ENCODE data around the gene TRAK2. TPM values are rescaled to one million over a fixed set of nuclear protein-coding genes. Genes with fewer than 3 reads are reported as not detected.
"Not testable (repeated sequence)": the region's sequence is repeated elsewhere in the genome, so short reads cannot be mapped to it uniquely, and the experiment has no call there.

TRAK2 gene
- total RNA-seq, 1 experiment from 2014 or later, result 11.5 TPM

- TF ChIP-seq CTCF (IDR thresholded peaks at IDR 0.05; ENCODE audit: unreplicated experiment), result no peak
- peaks cover 7% of the 10 kb centered on the region for H3K9me3 Mint-ChIP-seq (ENCODE audit: unreplicated experiment)
- peaks cover 38% of the 10 kb centered on the region for H3K36me3 Mint-ChIP-seq (ENCODE audit: insufficient read depth, unreplicated experiment)
- no peak for DNase-seq (ENCODE audit: unreplicated experiment)
- no peak overlapping the region for H3K4me3 Mint-ChIP-seq (ENCODE audit: unreplicated experiment)
- no TSS peak for BruUV-seq (replicated peaks)
- ChIA-PET POLR2A (no interaction called here), CTCF (interaction anchor here (0.6 to 1.2 kb wide), 2 partner anchors 8 to 643 kb away, joined by 3 to 4 read pairs; no protein-coding TSS in a partner anchor)
- no peak overlapping the region for H3K27ac Mint-ChIP-seq (ENCODE audit: low read depth, unreplicated experiment)
- H3K27me3 Mint-ChIP-seq (ENCODE audit: insufficient read depth, unreplicated experiment), result no peaks in the 10 kb centered on the region
- peaks cover 14% of the 10 kb centered on the region for H3K4me1 Mint-ChIP-seq (ENCODE audit: insufficient read depth, unreplicated experiment)
- intact Hi-C loops (cut with micrococcal nuclease), result no loop called here
These were observed 72.5 kb downstream of the TRAK2 start for GRCh38 chr2:201378496-201379397.

GRCh38 chr2:201377218-201377617 is 74.0 kb downstream of the TRAK2 start:
- POLR2A ChIA-PET, result no interaction called here
- no peaks in the 10 kb centered on the region for H3K27me3 Mint-ChIP-seq (ENCODE audit: insufficient read depth, unreplicated experiment)
- no peak overlapping the region for H3K4me3 Mint-ChIP-seq (ENCODE audit: unreplicated experiment)
- CTCF ChIA-PET, result interaction anchor here (0.5 to 1.2 kb wide), 7 partner anchors 9 to 414 kb away, joined by 3 to 4 read pairs (median 3); no protein-coding TSS in a partner anchor
- BruUV-seq (replicated peaks), result no TSS peak
- H3K9me3 Mint-ChIP-seq (ENCODE audit: unreplicated experiment), result peaks cover 7% of the 10 kb centered on the region
- intact Hi-C loops (cut with micrococcal nuclease), result no loop called here
- peaks cover 32% of the 10 kb centered on the region for H3K36me3 Mint-ChIP-seq (ENCODE audit: insufficient read depth, unreplicated experiment)
- peaks cover 5% of the 10 kb centered on the region for H3K4me1 Mint-ChIP-seq (ENCODE audit: insufficient read depth, unreplicated experiment)
- no peak for TF ChIP-seq CTCF (IDR thresholded peaks at IDR 0.05; ENCODE audit: unreplicated experiment)
- H3K27ac Mint-ChIP-seq (ENCODE audit: low read depth, unreplicated experiment), result no peak overlapping the region
- DNase-seq (ENCODE audit: unreplicated experiment), result no peak

GRCh38 chr2:201369775-201370174 is 81.5 kb downstream of the TRAK2 start:
- intact Hi-C loops (cut with micrococcal nuclease), result no loop called here
- Mint-ChIP-seq H3K4me3 (ENCODE audit: unreplicated experiment) (no peak overlapping the region), H3K9me3 (ENCODE audit: unreplicated experiment) (peaks cover 9% of the 10 kb centered on the region), H3K27ac (ENCODE audit: low read depth, unreplicated experiment) (no peak overlapping the region), H3K27me3 (ENCODE audit: insufficient read depth, unreplicated experiment) (no peaks in the 10 kb centered on the region), H3K4me1 (ENCODE audit: insufficient read depth, unreplicated experiment) (no peaks in the 10 kb centered on the region), H3K36me3 (ENCODE audit: insufficient read depth, unreplicated experiment) (peaks cover 7% of the 10 kb centered on the region)
- ChIA-PET CTCF (interaction anchor here (0.6 to 1.8 kb wide), 2 partner anchors 133 to 210 kb away, joined by 3 to 8 read pairs; no protein-coding TSS in a partner anchor), POLR2A (interaction anchor here (0.9 kb wide), 1 partner anchor 15 kb away, joined by 3 read pairs; no protein-coding TSS in a partner anchor)
- TF ChIP-seq CTCF (IDR thresholded peaks at IDR 0.05; ENCODE audit: unreplicated experiment), result no peak
- BruUV-seq (replicated peaks), result no TSS peak
- DNase-seq (ENCODE audit: unreplicated experiment), result no peak

GRCh38 chr2:201369318-201369717 is 81.9 kb downstream of the TRAK2 start:
- H3K4me1 Mint-ChIP-seq (ENCODE audit: insufficient read depth, unreplicated experiment); H3K27me3 Mint-ChIP-seq (ENCODE audit: insufficient read depth, unreplicated experiment); H3K27ac Mint-ChIP-seq (ENCODE audit: low read depth, unreplicated experiment); H3K4me3 Mint-ChIP-seq (ENCODE audit: unreplicated experiment); BruUV-seq (replicated peaks); H3K36me3 Mint-ChIP-seq (ENCODE audit: insufficient read depth, unreplicated experiment); DNase-seq (ENCODE audit: unreplicated experiment); H3K9me3 Mint-ChIP-seq (ENCODE audit: unreplicated experiment); intact Hi-C loops (cut with micrococcal nuclease): not testable (repeated sequence)
- ChIA-PET POLR2A (interaction anchor here (0.9 kb wide), 1 partner anchor 15 kb away, joined by 3 read pairs; no protein-coding TSS in a partner anchor), CTCF (interaction anchor here (0.6 to 1.8 kb wide), 3 partner anchors 133 to 276 kb away, joined by 3 to 8 read pairs (median 3); no protein-coding TSS in a partner anchor)
